ENCODE results near the gene PPP1R36. TPM values are rescaled to one million over a fixed set of nuclear protein-coding genes. Genes with fewer than 3 reads are reported as not detected.
A peak's percentile ranks its signal among the peaks of the same experiment; 100 is the strongest.

PPP1R36 gene
- total RNA-seq, 6 experiments from 2014 or later = 0.20 to 0.81 (median 0.27) TPM

DNA sequence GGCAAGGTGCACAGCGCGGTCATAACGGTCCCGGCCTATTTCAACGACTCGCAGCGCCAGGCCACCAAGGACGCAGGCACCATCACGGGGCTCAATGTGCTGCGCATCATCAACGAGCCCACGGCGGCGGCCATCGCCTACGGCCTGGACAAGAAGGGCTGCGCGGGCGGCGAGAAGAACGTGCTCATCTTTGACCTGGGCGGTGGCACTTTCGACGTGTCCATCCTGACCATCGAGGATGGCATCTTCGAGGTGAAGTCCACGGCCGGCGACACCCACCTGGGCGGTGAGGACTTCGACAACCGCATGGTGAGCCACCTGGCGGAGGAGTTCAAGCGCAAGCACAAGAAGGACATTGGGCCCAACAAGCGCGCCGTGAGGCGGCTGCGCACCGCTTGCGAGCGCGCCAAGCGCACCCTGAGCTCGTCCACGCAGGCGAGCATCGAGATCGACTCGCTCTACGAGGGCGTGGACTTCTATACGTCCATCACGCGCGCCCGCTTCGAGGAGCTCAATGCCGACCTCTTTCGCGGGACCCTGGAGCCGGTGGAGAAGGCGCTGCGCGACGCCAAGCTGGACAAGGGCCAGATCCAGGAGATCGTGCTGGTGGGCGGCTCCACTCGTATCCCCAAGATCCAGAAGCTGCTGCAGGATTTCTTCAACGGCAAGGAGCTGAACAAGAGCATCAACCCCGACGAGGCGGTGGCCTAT is 8.3 kb upstream of the PPP1R36 start:
- H3K4me1 Mint-ChIP-seq (ENCODE audit: low read depth) = peaks cover 44% of the 10 kb centered on the region
- DNase-seq = no peak
- no peak overlapping the region for H3K27ac Mint-ChIP-seq
- H3K9me3 Mint-ChIP-seq = peaks cover 17% of the 10 kb centered on the region
- TF ChIP-seq, protein P1, sequence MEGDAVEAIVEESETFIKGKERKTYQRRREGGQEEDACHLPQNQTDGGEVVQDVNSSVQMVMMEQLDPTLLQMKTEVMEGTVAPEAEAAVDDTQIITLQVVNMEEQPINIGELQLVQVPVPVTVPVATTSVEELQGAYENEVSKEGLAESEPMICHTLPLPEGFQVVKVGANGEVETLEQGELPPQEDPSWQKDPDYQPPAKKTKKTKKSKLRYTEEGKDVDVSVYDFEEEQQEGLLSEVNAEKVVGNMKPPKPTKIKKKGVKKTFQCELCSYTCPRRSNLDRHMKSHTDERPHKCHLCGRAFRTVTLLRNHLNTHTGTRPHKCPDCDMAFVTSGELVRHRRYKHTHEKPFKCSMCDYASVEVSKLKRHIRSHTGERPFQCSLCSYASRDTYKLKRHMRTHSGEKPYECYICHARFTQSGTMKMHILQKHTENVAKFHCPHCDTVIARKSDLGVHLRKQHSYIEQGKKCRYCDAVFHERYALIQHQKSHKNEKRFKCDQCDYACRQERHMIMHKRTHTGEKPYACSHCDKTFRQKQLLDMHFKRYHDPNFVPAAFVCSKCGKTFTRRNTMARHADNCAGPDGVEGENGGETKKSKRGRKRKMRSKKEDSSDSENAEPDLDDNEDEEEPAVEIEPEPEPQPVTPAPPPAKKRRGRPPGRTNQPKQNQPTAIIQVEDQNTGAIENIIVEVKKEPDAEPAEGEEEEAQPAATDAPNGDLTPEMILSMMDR (IDR thresholded peaks at IDR 0.05) = no peak
- H3K36me3 Mint-ChIP-seq (ENCODE audit: low read depth) = peaks cover 20% of the 10 kb centered on the region
- peak overlapping the region; percentile 92 for H3K4me3 Mint-ChIP-seq
- H3K27me3 Mint-ChIP-seq (ENCODE audit: insufficient read depth) = peaks cover 5% of the 10 kb centered on the region; the same call in 1 of the 2 replicates

DNA sequence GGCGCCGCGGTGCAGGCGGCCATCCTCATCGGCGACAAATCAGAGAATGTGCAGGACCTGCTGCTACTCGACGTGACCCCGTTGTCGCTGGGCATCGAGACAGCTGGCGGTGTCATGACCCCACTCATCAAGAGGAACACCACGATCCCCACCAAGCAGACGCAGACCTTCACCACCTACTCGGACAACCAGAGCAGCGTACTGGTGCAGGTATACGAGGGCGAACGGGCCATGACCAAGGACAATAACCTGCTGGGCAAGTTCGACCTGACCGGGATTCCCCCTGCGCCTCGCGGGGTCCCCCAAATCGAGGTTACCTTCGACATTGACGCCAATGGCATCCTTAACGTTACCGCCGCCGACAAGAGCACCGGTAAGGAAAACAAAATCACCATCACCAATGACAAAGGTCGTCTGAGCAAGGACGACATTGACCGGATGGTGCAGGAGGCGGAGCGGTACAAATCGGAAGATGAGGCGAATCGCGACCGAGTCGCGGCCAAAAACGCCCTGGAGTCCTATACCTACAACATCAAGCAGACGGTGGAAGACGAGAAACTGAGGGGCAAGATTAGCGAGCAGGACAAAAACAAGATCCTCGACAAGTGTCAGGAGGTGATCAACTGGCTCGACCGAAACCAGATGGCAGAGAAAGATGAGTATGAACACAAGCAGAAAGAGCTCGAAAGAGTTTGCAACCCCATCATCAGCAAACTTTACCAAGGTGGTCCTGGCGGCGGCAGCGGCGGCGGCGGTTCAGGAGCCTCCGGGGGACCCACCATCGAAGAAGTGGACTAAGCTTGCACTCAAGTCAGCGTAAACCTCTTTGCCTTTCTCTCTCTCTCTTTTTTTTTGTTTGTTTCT is 7.6 kb upstream of the PPP1R36 start:
- DNase-seq = no peak
- peak overlapping the region; percentile 88 for H3K4me3 Mint-ChIP-seq
- peaks cover 17% of the 10 kb centered on the region for H3K9me3 Mint-ChIP-seq
- H3K36me3 Mint-ChIP-seq (ENCODE audit: low read depth) = peaks cover 20% of the 10 kb centered on the region
- peaks cover 36% of the 10 kb centered on the region for H3K4me1 Mint-ChIP-seq (ENCODE audit: low read depth)
- TF ChIP-seq, protein P1 (IDR thresholded peaks at IDR 0.05) = no peak
- H3K27ac Mint-ChIP-seq = no peak overlapping the region
- H3K27me3 Mint-ChIP-seq (ENCODE audit: insufficient read depth) = peaks cover 5% of the 10 kb centered on the region; the same call in 1 of the 2 replicates

DNA sequence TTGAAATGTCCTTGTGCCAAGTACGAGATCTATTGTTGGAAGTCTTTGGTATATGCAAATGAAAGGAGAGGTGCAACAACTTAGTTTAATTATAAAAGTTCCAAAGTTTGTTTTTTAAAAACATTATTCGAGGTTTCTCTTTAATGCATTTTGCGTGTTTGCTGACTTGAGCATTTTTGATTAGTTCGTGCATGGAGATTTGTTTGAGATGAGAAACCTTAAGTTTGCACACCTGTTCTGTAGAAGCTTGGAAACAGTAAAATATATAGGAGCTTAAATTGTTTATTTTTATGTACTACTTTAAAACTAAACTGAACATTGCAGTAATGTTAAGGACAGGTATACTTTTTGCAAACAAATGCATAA is 6.9 kb upstream of the PPP1R36 start:
- DNase-seq = no peak
- Mint-ChIP-seq H3K27me3 (ENCODE audit: insufficient read depth) (peaks cover 5% of the 10 kb centered on the region; the same call in 1 of the 2 replicates), H3K9me3 (peaks cover 17% of the 10 kb centered on the region), H3K4me1 (ENCODE audit: low read depth) (peaks cover 34% of the 10 kb centered on the region), H3K36me3 (ENCODE audit: low read depth) (peaks cover 20% of the 10 kb centered on the region), H3K4me3 (peak overlapping the region; percentile 88), H3K27ac (no peak overlapping the region)
- TF ChIP-seq, protein P1 (IDR thresholded peaks at IDR 0.05) = no peak

DNA sequence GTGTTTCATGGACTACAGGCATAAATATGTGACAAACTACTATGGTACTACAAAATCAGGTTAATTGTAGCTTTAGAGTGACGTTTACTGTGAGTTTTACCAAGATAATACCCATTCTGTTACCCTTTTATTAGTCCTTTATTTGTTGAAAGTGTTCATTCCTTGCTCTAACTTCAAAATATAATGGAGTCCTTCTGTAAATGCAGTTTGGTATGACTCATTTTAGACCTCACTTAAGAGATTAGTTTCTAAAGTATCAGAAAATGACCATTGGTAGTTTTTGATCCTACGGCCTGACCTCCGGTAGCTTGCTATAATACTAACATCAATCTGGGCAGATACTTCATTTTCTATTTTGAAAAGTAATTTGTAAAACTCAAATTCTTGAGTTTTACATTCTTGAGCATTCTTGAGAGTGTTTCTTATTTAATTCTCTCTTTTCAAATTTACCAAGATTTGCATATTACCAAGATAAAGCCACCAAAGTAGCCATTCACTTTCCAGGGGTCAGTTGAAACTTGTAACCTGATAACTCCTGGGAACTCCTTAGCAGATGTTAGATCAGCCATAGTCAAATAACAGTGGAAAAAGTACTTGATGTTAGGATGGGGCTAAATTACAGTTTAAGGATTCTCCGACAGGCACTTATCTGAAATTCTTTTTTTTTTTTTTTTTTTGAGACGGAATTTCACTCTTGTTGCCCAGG is 5.0 kb upstream of the PPP1R36 start:
- TF ChIP-seq, protein P1 (IDR thresholded peaks at IDR 0.05) = no peak
- DNase-seq = no peak
- Mint-ChIP-seq H3K36me3 (ENCODE audit: low read depth) (peaks cover 16% of the 10 kb centered on the region), H3K27me3 (ENCODE audit: insufficient read depth) (peaks cover 5% of the 10 kb centered on the region; the same call in 1 of the 2 replicates), H3K4me1 (ENCODE audit: low read depth) (peaks cover 33% of the 10 kb centered on the region), H3K4me3 (no peak overlapping the region), H3K27ac (no peak overlapping the region), H3K9me3 (peaks cover 14% of the 10 kb centered on the region)

DNA sequence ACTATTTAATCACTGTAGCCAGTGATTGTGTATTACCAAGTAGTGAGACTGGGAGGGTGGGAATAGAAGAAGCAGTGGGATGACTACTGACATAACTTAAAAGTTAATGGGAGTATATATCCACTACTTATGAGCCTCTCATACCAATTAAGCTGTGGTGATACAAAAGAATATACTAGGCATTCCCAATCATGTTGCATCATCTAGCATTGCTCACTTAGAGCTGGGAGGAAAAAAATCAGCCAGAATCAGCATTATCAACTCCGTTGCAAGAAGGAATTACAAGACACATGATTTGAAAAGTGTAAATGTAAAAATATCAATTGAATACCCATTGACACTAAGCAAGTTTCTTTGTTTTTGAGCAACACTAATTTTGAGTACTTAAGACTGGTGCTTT is 745 bp upstream of the PPP1R36 start:
- peak overlapping the region; percentile 49; the same call in 1 of the 2 replicates for H3K27ac Mint-ChIP-seq
- H3K4me1 Mint-ChIP-seq (ENCODE audit: low read depth) = peaks cover 17% of the 10 kb centered on the region
- no peak for DNase-seq
- H3K36me3 Mint-ChIP-seq (ENCODE audit: low read depth) = no peaks in the 10 kb centered on the region
- H3K9me3 Mint-ChIP-seq = no peaks in the 10 kb centered on the region
- H3K4me3 Mint-ChIP-seq = no peak overlapping the region
- TF ChIP-seq, protein P1 (IDR thresholded peaks at IDR 0.05) = no peak
- H3K27me3 Mint-ChIP-seq (ENCODE audit: insufficient read depth) = no peaks in the 10 kb centered on the region; the same call in 1 of the 2 replicates

All from HFFc6 (cell line).